Suprapubic skin (tissue), 4 donors: ENCODE measurements around the gene LAMA5. TPM values are rescaled to one million over a fixed set of nuclear protein-coding genes. Genes with fewer than 3 reads are reported as not detected.

ENCODE experiments used
- DNase-seq, 2 donors: peaks; one replicate each; pipeline ENCODE4 v3.0.0-alpha.2; 2019; ENCODE audit warnings: low spot score in 2 of 2
- H3K27ac ChIP-seq: fragments of 200-600 bp; sonication (generic); one replicate; pipeline ENCODE4 v1.5.1; 2019
- H3K27me3 ChIP-seq: fragments of 200-600 bp; sonication (generic); one replicate; pipeline ENCODE4 v1.5.1; 2019
- H3K36me3 ChIP-seq: fragments of 200-600 bp; sonication (generic); one replicate; pipeline ENCODE4 v1.5.1; 2019
- H3K4me1 ChIP-seq: fragments of 200-600 bp; sonication (generic); one replicate; pipeline ENCODE4 v1.5.1; 2019
- H3K4me3 ChIP-seq: fragments of 200-600 bp; sonication (generic); one replicate; pipeline ENCODE4 v1.5.1; 2019; ENCODE audit warnings: mild to moderate bottlenecking
- H3K9me3 ChIP-seq: fragments of 200-600 bp; sonication (generic); one replicate; pipeline ENCODE4 v1.5.1; 2019
- EP300 ChIP-seq: sonication (generic); formaldehyde crosslinking; IDR thresholded peaks from one replicate; pipeline ENCODE4 v1.6.1; 2017; ENCODE audit warnings: antibody characterized with exemption
- POLR2A ChIP-seq, 2 donors: fragments of 450-650 bp; IDR thresholded peaks; one replicate each; pipeline ENCODE4 v1.6.1; 2017; ENCODE audit warnings: antibody characterized with exemption in 2 of 2, mild to moderate bottlenecking in 2 of 2, moderate library complexity in 2 of 2
- POLR2AphosphoS5 ChIP-seq, 3 donors: sonication (generic); formaldehyde crosslinking; IDR thresholded peaks; one replicate each; pipeline ENCODE4 v1.6.1; 2017; ENCODE audit warnings: antibody characterized with exemption in 3 of 3
- WGBS: methylation state at CpG from one replicate; pipeline ENCODE4 v1.1.5; 2018; 5-methylcytosine and 5-hydroxymethylcytosine counted together
- total RNA-seq, 4 donors: library from RNA; depleted of rRNA; stranded (reverse); fragments of >200 nt; gene quantifications; one replicate each; pipeline ENCODE4 v1.1.0, GENCODE V29; 2016
- TF ChIP-seq, protein P1 (sequence below), 2 donors: fragments of 200-600 bp in 1 of 2; fragments of 450-650 bp in 1 of 2; sonication (generic) in 1 of 2; IDR thresholded peaks; one replicate each; pipeline ENCODE4 v1.5.1; 2016 to 2019; ENCODE audit warnings: antibody characterized with exemption in 2 of 2, mild to moderate bottlenecking in 1 of 2, moderate library complexity in 1 of 2

The LAMA5 gene
- total RNA-seq, 4 donors from 2014 or later = 200 to 623 (median 316) TPM

DNA sequence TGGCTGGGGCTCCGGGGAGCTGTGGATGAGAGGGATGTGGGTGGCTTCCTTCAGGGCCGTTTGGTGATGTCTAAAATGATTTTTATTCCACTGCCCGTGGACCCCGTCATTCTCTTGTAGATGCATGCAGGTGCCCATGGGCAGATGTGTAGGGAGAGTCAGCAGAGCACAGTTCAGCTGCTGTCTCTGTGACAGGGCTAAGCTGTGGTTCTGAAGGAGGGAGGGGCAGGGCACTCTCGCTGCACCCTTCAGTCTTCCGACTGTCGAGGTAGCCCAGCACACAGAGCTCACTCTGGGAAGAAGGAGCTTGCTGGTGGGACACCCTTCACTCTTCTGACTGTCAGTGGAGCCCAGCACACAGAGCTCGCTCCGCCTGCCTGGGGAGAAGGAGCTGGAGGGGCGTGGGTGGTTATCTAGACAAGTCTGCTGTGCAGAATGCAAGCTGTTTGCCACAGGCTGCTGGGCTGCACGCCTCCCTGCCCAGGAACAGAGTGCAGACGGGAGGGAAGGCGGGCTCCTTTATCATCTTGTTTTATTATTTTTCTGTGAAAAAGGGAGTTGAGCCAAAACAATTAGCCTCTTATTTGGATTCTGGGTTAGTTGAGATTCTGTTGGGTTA, 92.7 kb downstream of the LAMA5 start:
- H3K27ac ChIP-seq = no peak overlapping the region
- H3K9me3 ChIP-seq = no peaks in the 10 kb centered on the region
- TF ChIP-seq, protein P1, sequence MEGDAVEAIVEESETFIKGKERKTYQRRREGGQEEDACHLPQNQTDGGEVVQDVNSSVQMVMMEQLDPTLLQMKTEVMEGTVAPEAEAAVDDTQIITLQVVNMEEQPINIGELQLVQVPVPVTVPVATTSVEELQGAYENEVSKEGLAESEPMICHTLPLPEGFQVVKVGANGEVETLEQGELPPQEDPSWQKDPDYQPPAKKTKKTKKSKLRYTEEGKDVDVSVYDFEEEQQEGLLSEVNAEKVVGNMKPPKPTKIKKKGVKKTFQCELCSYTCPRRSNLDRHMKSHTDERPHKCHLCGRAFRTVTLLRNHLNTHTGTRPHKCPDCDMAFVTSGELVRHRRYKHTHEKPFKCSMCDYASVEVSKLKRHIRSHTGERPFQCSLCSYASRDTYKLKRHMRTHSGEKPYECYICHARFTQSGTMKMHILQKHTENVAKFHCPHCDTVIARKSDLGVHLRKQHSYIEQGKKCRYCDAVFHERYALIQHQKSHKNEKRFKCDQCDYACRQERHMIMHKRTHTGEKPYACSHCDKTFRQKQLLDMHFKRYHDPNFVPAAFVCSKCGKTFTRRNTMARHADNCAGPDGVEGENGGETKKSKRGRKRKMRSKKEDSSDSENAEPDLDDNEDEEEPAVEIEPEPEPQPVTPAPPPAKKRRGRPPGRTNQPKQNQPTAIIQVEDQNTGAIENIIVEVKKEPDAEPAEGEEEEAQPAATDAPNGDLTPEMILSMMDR (IDR thresholded peaks at IDR 0.05) = no peak
- TF ChIP-seq EP300 (no peak), POLR2A (IDR thresholded peaks at IDR 0.05) (no peak), POLR2AphosphoS5 (IDR thresholded peaks at IDR 0.05) (no peak)
- no peaks in the 10 kb centered on the region for H3K27me3 ChIP-seq
- H3K4me1 ChIP-seq = no peaks in the 10 kb centered on the region
- WGBS = 78% methylated on average over 13 of the region's 13 CpGs
- peaks cover 47% of the 10 kb centered on the region for H3K36me3 ChIP-seq
- no peak for DNase-seq
- H3K4me3 ChIP-seq = no peak overlapping the region

DNA sequence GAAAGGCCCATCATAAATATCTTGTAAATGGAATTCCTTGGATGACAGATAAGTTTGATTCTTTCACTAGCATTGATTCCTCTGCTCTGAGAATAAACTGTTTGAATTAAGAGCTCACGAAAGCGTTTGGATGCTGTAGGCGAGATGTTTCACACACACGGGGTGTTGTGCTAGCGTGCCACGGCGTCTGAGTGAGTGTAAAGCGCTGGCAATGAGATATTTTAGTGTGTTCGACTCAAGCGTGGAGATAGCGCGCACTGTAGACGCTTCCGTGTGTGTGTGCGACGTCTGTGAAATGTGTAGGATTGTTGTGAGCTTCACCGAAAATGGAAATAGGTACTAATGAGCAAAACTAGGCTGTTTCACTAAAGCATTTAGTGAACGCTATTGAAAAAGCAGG, 93.7 kb downstream of the LAMA5 start:
- H3K9me3 ChIP-seq = no peaks in the 10 kb centered on the region
- no peaks in the 10 kb centered on the region for H3K4me1 ChIP-seq
- no peak for DNase-seq
- TF ChIP-seq, protein P1 (IDR thresholded peaks at IDR 0.05) = no peak
- TF ChIP-seq POLR2AphosphoS5 (IDR thresholded peaks at IDR 0.05) = no peak
- no peak for TF ChIP-seq POLR2A (IDR thresholded peaks at IDR 0.05)
- TF ChIP-seq EP300 = no peak
- WGBS = 94% methylated on average over 18 of the region's 18 CpGs
- no peak overlapping the region for H3K4me3 ChIP-seq
- peaks cover 40% of the 10 kb centered on the region for H3K36me3 ChIP-seq
- no peak overlapping the region for H3K27ac ChIP-seq
- H3K27me3 ChIP-seq = no peaks in the 10 kb centered on the region

DNA sequence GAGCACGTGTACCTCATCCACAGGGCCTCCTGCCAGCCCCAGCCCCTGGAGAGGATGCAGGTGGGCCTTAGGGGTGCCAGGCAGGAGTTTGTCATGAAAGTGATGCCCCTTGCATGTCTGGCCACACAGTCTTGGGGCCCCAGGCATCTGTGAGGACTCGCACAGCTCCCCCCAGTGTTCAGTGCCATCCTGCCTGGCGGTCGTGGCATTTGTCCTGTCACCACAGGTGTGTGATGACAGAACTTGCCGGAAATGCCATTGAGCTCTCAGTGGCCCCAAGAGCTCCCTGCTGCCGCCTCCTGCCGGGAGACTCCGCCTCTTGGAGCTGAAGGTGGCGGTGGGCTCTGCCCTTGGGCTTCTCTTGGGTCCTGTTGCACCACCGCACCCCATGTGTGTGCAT, 94.9 kb downstream of the LAMA5 start:
- 89% methylated on average over 3 of the region's 10 CpGs for WGBS
- H3K4me3 ChIP-seq = no peak overlapping the region
- H3K36me3 ChIP-seq = peaks cover 39% of the 10 kb centered on the region
- peaks cover 6% of the 10 kb centered on the region for H3K4me1 ChIP-seq
- H3K27me3 ChIP-seq = no peaks in the 10 kb centered on the region
- no peak overlapping the region for H3K27ac ChIP-seq
- no peak for DNase-seq
- no peaks in the 10 kb centered on the region for H3K9me3 ChIP-seq
- TF ChIP-seq EP300 (no peak), POLR2A (IDR thresholded peaks at IDR 0.05) (no peak), POLR2AphosphoS5 (IDR thresholded peaks at IDR 0.05) (no peak)
- TF ChIP-seq, protein P1 (IDR thresholded peaks at IDR 0.05) = no peak

DNA sequence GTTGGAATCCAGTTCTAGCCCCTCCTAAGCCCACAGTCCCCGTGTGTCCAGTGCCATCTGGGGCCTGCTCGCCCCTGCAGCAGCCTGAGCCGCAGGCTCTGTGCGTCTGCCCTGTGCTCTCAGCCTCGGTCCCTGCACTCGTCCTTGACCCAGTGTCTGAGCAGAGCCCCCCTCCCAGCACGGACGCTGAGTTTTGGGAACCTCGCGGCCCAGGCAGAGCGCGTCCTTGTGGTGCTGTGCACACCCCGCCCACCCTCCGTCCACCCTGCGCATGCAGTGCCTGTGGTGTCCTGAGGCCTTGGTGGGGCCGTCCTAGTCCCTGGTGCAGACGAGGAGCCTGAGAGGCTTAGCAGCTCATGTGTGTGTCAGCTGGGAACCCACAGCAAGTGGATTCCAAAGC, 97.2 kb downstream of the LAMA5 start:
- peaks cover 13% of the 10 kb centered on the region for H3K4me1 ChIP-seq
- H3K9me3 ChIP-seq = no peaks in the 10 kb centered on the region
- WGBS = 86% methylated on average over 16 of the region's 17 CpGs
- no peak overlapping the region for H3K27ac ChIP-seq
- no peaks in the 10 kb centered on the region for H3K27me3 ChIP-seq
- TF ChIP-seq EP300 = no peak
- no peak for TF ChIP-seq POLR2AphosphoS5 (IDR thresholded peaks at IDR 0.05)
- TF ChIP-seq, protein P1 (IDR thresholded peaks at IDR 0.05) = no peak
- no peak for TF ChIP-seq POLR2A (IDR thresholded peaks at IDR 0.05)
- DNase-seq = no peak
- H3K36me3 ChIP-seq = peaks cover 53% of the 10 kb centered on the region
- H3K4me3 ChIP-seq = no peak overlapping the region

DNA sequence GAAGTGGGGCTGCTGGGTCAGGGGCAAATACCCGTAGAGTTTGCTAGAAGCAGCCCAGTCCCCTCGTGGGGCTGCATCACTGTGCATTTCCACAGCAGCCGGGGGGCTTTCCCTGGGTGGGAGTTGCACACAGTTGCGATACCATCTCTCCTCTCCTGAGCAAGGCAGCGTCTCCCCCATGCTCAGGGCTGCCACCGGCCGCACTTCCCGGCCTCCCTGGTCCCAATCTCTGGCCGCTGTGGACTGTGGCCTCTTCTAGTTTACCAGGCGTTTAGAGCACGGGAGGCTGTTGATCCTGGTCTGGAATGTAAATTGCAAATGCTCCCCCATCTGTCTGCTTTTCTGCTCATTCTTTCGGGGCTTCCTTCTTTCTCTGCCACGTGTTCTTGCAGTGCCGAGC, 97.7 kb downstream of the LAMA5 start:
- H3K4me1 ChIP-seq = peaks cover 13% of the 10 kb centered on the region
- H3K4me3 ChIP-seq = no peak overlapping the region
- DNase-seq = no peak
- H3K9me3 ChIP-seq = no peaks in the 10 kb centered on the region
- no peak overlapping the region for H3K27ac ChIP-seq
- H3K27me3 ChIP-seq = no peaks in the 10 kb centered on the region
- peaks cover 58% of the 10 kb centered on the region for H3K36me3 ChIP-seq
- 88% methylated on average over 14 of the region's 14 CpGs for WGBS
- TF ChIP-seq POLR2AphosphoS5 (IDR thresholded peaks at IDR 0.05) = no peak
